GM21737 (cell line): ENCODE results near the gene ACTN1.

Source experiments
- ATAC-seq: cut with Tn5 transposase; IDR thresholded peaks from one replicate; pipeline ENCODE4 v1.9.1; 2021; ENCODE audit warnings: mild to moderate bottlenecking, moderate library complexity; ENCODE audit not compliant: unreplicated experiment

Gene ACTN1

DNA sequence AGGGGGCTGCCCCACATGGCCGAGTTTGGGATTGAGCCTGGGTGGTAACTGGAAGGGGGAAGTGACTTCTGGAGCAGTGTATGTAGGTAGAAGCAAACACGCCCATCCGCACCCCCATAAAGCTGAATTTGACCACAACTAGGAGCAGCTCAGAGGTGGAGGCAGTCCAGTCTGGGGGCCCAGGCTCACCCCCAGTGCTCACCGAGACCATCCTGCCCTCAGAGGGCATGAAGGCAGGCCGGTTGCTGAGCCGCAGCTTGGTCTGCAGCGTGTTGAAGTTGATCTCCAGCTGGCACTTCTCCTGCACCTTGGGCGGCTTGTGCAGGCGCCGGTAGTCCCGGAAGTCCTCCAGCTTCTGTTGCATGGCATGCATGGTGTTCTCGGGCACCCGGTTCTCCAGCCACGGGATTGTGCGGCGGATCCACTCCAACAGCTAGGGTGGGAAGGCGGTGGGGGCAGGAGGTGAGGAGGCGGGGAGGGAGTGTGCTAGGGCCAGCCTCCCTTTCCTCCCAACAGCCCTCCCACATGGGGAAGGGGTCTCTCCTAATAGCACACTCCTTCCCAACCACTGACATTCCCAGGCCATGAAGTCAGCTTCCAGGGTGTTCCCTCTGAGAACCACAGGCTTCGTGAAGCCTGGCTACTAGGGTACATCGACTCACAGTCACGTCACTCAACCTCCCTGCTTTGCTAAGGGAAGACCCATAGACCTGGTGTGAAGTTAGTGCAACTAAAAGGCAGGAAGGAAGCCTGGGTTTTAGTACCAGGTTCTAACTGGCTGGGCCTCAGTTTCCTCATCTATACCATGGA lies 87.0 kb downstream of the ACTN1 start:
- ATAC-seq: no peak

DNA sequence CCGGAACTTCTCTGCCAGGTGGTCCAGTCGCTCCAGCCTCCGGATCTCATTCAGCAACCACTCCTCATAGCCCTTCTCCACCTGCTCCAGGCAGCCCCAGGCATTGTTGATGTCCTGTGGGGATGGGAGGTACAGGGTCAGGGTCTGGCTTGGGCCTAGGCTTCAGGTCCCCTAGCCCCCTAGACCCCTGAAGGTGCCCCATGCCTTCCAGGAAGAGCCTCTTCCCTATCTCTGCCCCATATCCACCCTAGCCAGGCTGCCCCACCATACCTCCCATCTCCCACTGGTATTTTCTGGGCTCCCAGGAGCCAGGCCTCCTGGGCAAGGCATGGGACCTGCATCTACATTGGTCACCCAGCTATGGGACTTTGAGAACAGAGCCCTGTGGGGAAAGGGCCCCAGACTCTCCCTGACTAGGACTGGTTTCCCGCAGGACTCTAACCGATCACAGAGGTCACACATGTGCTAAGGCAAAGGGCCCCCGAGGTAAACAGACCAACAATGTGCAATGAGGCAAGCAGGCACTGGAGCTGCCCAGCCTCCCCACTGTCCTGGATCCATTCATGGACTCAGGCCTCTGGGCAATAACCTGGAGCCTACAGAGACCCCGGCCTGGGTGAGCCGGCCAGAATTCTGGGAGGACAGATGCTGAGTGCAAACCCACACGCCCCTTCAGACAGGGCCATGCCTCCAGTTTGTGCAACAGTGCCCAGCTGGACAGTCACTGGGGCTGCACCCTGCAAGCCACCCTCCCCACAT lies 88.8 kb downstream of the ACTN1 start:
- no peak for ATAC-seq

DNA sequence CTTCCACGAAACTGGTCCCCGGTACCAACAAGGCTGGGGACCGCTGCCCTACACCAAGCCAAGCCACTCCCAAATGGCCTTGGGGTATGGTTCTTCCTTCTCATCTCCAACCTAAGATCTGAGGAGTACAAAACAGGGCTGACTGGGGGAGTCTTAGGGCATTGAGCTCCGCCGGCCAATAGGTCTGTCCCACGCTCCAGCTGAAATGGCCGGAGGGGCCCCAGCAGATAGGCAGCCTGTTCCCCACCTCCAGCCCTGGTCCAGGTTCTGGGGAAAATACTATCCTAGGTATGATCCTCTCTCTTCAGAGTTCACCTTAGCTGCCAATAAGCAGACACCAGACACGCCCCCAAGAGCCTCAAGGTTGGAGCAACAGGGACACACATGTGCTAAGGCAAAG lies 90.2 kb downstream of the ACTN1 start:
- no peak for ATAC-seq

DNA sequence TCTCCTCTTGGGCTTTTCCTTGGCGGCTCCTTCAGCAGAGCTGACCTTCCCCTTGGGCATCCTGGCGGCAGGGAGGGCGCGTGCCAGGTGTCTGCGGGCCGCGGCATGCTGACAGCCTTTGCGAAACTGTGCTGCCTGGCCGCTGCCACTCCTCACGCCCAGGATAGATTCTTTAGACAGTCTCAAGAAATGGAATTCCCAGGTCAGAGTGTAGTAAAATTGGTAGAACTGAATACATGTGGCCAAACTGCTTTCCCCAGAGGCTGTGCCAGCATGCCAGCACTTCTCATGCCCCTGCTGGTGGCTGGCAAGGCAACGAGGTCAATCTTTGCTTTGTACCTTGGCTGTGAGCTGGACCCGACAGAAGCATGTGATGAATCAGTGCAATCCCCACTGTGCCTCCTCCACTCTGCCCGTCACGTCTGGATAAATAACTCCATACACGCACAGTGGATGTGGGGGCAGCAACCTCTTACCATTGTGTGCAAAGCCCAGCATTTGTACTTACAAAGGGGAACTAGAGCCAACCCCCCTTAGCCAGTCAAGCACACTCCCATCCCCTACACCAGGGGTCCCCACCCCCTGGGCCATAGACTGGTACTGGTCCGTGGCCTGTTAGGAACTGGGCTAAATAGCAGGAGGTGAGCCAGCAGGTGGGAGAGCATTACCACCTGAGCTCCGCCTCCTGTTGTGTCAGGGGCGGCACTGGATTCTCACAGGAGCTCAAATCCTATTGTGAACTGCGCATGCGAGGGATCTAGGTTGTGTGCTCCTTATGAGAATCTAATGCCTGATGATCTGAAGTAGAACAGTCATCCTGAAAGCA lies 90.9 kb downstream of the ACTN1 start:
- no peak for ATAC-seq

DNA sequence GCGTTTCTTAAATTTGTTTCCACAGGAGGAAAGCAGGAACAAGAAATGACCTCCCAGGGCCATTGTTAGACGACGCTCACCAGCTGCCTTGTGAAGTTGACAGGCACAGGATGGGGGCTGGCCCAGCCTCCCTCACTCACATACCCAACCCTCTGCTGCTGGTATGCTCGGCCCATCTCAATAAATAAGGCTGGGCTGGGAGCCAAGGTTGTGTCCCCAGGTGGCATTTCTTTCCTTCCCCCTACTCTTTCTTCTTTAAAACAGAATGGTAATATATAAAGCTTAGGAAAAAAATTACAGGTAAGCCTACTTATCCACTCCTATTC lies 93.0 kb downstream of the ACTN1 start:
- no peak for ATAC-seq

DNA sequence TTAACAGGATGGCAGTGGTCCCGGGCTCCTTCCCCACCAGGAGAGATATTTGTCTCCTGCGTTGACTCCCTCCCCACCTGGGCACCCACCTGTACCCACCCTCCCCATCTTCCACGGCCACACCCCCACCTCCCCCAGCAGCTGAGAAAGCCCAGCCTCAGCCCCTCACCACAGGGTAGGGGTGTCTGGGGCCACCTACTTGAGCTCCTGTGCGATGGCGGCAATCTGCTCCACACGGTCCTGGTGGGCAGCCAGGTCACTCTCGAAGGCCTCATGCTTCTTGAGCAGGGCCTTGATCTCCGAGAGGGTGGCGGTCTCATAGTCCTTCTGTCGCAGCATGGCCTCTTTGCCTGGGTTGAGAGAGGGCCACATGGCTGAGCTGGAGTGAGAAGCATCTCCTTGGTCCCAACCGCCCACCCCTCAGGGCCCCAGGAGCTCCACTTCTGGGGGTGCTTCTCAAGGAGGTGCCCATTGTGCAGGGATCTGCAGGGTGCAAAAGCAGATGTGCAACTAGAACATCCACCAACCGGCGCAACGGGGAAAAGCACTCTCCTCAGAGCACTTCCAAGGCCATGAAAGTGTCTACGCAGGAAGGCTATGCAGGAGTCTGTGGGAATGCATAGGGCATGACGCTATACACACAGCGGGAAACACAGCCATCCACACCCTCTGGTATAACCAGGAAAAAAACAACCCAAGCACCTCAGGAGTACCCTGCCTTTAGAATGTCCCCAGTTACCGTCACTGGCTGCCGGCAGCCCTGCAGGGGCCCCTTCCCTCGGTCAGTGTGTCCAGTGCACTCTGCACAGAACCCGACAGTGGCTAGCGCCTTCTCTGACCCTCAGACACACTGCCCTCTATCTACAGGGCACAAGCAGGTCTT lies 93.6 kb downstream of the ACTN1 start:
- ATAC-seq: no peak

DNA sequence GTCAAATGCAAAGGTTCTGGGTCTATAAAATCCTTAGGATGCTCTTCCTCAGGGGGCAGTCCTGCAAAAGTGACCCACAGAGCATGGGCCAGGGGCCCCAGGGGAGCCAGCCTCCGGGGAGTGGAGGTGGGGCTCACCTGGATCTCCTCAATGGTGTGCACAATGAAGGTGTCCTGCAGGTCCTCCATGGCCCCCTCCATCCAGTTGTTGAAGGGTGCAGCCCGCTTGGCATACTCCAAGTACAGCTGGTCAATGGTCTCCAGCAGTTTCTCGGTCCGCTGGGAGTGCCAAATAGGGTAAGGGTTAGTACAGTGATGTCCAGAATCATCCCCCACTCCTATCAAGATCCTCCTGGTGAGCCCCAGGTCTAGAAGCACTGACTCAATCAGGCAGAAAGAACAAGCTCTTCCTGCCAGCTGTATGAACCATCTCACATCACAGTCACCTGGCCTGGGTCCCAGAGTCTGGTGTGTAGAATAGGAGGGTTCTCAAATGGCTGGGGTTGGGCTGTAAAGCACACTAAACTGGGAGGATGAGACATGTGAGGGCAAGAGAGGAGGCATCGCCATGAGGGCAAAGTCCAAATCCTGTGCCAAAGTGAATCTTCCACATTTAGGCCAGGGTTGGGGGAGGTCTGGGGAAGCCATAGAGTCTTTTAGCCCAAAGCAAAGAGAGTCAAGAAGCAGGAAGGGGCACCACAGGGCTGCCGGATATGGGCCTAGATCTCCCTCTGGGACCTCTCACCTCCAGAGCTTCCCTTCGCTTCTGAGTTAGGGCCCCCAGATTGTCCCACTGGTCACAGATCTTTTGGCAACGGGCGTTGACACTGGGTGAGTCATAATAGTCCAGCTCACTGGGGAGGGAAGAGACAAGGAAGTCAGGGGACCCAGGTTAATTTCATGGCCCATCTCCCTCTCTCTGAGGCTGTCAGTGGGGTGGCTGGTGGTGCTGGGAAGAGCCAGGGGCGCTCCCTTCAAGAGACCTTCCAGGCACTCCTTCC lies 94.8 kb downstream of the ACTN1 start:
- no peak for ATAC-seq

DNA sequence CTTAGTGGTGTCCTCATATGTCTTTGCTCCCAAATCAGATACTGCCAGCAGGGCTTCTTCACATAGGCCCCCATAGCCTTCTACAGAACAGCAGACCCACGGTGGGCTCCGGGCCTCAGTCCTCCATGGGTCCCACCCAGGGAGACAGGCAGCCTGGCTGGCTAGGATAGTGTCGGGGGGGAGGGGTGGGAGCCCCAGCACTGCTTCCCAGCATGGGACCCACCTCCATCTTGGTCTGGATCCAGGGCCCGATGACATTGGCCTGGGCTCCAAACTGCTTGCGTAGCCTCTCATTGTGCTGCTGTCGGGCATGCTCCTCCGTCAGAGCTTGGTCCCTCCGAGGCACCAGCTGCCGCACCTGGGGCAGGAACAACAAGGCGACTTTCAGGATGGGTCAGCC lies 96.9 kb downstream of the ACTN1 start:
- ATAC-seq: no peak

DNA sequence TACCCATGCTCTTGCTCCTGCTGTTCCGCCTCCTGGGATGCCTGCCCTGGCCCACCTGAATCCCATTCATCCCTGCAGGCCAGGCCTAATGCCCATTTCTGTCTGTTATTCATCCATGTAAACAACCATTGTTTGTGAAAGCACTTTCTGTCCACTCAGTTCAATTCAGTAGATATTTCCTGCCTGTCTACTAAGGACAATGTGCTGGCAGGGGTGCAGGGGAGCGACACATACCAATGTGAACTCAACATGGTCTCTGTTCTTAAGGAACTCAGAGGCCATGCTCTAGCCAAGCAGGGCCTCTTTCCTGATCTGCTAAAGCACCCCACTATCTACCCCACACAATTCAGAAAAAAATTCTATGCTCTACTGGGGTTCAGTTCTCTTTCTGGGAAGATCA lies 97.7 kb downstream of the ACTN1 start:
- no peak for ATAC-seq

DNA sequence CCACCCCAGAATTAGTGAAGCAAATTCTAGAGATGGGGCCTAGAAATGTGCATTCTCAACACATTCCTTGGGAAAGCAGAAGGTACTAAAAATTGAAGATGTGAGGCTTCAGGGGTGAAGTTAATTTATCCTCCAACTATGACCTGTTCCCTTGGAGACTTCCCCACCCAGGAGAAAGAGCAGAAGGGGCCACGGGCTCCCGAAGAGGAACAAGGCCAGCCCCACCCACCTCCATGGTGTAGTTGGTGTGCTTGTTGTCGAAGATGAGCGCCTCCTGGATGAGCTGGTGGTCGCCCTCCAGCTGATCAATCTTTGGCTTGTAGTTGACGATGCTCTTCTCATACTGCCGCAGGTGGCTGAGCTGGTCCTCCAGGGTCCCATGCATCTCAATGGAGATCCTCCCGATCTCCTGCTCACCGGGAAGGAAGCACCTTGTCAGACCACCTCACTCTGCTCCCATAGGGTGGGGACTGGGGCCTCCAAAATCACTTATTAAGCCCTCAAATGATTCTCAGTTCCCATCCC lies 98.5 kb downstream of the ACTN1 start:
- ATAC-seq: no peak

DNA sequence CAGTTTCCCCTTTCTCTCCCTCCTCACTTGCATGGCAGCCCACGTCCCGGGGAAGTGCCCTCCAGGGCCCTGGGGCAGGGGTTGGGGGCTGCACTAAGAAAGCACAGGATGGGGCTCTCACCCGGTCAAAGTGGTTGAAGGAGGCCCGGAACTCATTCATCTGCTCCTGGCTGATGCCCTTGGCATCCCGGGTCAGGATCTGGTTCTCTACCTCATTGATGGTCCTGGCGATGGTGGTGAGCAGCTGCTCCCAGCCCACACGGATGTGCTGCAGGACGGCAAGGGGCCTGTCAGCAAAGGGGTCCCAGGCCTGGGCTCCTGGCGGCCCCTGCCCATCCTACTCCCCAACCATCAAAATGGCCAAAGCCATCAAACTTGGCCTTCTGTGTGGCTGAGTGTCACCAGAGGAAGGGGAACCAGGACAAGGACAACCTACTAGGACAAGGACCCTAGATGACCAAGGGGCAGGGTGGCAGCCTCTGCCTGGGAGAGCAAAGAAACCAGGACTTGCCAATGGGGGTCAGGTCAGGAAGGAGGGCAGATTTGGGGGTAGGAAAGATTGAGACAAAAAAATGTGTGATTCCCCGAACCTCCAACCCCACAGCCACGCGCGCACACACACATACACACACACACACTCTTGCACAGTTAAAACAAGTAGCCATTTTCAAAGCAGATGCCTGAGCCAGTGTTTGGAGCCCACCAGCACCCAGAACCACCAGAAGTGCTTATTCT lies 99.1 kb downstream of the ACTN1 start:
- ATAC-seq: no peak

DNA sequence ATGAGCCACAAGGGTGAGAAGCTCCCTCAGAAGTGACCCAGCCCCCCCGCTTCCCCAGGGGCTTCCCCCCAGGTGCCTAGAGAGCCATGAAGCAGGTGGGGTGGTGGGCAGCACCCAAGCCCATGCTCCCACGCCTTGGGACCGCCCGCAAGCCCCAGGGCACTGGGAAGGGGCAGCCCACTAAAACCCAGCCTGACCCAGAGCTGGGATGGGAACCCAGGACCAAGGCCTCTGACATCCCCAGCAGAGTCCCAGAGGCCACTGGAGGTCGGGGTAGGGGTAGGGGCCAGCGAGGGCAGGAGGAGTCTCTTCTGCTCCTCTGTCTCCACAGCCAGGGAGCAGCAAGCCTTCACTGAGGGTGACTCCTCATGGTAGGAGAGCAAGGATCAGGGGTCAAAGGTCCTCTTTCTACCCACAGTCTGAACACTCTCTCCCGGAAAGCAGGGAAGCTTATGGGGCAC lies 99.8 kb downstream of the ACTN1 start:
- ATAC-seq: no peak

DNA sequence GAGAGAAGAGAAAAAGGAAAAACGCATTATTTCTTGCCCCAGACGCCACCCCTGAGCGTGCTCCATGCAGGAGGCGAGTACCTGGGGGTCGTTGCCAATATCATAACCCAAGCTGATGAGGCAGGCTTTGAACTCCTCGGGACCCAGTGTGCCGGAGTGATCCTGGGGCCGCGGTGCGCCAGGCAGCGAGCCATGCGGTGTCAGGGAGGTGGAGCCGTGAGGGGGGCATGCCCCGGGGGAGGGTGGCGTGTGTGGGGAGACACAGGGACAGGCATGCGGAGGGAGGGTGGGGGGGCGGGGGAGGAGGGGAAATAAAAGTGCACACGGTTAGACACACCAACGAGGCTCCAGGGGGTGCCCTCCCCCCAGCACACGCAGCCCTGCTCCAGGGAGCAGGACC lies 100.2 kb downstream of the ACTN1 start:
- ATAC-seq: no peak

DNA sequence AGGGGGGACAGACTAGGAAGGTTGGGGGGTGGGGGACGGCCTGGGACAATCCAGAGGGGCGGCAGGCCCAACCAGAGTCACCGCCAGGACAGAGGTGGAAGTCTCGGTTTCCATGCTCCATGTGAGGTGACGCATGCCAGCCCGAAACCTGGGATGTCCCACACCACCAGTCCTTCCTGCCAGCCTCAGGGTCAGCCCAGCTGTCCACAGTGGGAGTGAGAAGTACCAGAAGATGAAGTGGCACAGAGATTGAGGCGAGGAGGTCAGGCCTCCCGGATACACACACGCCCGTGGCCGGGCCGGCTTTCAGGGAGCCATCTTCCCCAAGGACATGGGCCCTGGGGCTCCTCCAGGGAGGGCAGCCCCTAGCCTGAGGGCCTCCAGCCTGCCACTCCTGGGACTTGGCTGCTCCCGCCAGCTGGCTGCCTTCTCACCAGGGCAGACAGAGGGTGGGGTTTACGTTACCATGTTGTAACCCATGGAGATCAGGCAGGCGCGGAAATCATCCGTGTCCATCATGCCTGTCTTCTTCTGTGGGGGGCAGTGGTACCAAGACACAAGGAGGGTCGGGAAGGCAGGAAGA lies 101.0 kb downstream of the ACTN1 start:
- ATAC-seq: no peak

DNA sequence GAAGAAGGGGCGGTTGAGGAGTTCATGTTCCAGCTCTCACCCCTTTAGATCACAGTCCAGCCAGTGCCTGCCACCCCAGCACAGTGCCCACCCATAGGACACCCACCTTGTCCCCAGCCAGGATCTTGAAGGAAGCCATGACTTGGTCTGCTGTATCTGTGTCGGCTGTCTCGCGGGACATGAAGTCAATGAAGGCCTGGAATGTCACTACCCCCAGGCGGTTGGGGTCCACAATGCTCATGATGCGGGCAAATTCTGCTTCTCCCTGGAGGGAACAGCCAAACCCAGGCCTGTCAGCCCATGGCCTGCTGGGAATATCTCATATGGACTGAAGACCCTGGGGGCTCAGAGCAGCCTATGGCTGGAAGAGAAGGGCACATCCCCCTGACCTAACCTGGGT lies 102.1 kb downstream of the ACTN1 start:
- no peak for ATAC-seq

DNA sequence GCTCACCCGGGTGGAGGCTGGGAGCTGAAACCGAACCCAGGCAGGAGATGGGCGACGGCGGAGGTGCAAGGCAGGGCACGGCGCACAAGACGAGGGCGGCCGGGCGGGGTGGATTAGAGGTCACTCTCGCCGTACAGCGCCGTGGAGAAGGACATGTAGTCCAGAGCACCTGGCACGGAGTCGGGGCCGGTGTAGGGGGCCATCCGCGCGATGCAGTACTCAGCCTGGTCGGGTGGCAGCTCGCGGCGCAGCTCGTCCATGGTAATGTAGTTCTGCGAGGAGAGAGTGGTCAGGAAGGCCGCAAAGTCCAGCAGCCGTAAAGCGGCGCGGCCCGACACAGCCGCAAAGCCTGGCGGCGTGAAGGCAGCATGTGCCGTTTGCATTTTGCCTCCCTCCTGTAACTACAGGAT lies 104.4 kb downstream of the ACTN1 start:
- no peak for ATAC-seq

DNA sequence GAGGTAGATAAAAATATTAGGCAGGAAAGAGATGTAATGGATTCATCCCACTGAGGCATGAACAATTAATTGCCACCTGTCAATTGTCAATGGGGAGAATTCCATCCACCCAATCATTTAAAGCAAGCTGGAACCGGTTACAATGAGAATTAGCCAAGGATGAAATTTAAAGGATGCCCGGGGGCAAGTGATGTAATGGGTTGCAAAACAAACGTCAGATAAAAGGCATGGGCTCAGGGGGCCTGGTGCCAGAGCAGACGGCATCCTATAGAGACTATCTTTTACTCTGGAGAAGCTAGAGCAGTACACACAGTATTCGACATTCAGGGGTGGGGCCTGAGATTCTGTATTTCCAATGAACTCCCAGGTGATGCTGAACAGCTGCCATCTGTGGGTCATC lies 105.7 kb downstream of the ACTN1 start:
- no peak for ATAC-seq

DNA sequence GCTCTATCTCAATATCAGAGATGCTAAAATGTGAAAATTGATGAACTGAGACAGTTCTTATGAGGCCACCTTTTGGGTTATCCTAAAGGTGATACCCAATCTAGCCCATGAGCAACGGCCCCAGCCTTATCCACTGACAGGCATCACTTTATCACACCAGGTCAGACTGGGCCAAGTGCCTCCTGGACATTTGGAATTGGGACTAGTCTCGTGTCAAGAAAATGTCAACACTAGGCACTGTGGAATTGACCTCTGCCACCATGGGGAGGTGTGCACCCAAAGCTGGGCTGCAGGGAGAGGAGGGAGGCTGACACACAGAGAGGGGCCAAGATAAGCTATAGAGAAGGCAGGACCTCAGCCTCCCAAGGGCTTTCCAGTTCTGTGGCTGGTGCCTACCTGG lies 107.7 kb downstream of the ACTN1 start:
- no peak for ATAC-seq
